GM19240 (cell line): ENCODE measurements around the gene OR52W1.

ENCODE experiments used
- DNase-seq: peaks from one replicate; pipeline ENCODE4 v3.0.0; 2011; ENCODE audit warnings: low spot score; ENCODE audit not compliant: insufficient read length

Gene OR52W1, protein sequence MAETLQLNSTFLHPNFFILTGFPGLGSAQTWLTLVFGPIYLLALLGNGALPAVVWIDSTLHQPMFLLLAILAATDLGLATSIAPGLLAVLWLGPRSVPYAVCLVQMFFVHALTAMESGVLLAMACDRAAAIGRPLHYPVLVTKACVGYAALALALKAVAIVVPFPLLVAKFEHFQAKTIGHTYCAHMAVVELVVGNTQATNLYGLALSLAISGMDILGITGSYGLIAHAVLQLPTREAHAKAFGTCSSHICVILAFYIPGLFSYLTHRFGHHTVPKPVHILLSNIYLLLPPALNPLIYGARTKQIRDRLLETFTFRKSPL

DNA sequence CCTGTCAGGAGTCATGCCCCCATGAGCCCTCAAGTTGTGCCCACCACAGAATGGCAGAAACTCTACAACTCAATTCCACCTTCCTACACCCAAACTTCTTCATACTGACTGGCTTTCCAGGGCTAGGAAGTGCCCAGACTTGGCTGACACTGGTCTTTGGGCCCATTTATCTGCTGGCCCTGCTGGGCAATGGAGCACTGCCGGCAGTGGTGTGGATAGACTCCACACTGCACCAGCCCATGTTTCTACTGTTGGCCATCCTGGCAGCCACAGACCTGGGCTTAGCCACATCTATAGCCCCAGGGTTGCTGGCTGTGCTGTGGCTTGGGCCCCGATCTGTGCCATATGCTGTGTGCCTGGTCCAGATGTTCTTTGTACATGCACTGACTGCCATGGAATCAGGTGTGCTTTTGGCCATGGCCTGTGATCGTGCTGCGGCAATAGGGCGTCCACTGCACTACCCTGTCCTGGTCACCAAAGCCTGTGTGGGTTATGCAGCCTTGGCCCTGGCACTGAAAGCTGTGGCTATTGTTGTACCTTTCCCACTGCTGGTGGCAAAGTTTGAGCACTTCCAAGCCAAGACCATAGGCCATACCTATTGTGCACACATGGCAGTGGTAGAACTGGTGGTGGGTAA lies at the start of gene OR52W1:
TSS of gene OR52W1 (plus strand) at position 51 of the 637 bp plus-strand sequence. CDS start at position 51, 0 bp downstream.
- DNase-seq, result no peak

DNA sequence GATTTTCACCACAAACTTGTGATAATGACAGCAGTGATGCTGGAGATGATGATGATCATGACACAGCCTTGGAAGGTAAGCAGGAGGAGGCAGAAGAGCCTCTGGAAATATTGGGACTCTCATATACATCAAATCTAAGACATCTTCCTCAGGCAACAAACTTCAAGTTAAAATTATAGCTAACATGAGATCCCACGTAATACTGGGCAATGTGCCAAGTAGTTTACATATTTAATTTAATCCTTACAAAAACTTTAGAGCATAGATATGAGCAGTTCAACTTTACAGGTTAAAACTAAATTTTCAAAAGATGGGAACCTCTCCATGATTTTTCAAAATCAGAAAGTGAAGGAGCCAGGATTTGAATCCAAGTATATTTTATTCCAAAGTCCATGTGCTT lies 47.9 kb upstream of the OR52W1 start:
- no peak for DNase-seq

DNA sequence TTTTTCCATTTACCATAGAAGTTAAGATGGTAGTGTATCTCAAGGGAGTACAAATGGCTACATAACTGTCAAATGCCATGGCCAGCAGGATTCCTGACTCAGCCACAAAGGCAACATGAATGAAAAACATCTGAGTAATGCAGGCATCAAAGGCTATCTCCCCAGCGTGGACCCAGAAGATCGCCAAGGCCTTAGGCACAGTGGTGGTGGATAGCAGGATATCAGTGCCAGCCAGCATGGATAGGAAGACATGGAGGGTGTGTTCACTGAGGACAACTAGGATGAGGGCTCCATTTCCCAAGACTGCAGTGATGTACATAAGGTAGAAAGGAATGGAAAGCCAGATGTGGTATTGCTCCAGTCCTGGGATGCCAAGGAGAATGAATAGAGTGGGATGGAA lies 46.9 kb upstream of the OR52W1 start:
- no peak for DNase-seq

DNA sequence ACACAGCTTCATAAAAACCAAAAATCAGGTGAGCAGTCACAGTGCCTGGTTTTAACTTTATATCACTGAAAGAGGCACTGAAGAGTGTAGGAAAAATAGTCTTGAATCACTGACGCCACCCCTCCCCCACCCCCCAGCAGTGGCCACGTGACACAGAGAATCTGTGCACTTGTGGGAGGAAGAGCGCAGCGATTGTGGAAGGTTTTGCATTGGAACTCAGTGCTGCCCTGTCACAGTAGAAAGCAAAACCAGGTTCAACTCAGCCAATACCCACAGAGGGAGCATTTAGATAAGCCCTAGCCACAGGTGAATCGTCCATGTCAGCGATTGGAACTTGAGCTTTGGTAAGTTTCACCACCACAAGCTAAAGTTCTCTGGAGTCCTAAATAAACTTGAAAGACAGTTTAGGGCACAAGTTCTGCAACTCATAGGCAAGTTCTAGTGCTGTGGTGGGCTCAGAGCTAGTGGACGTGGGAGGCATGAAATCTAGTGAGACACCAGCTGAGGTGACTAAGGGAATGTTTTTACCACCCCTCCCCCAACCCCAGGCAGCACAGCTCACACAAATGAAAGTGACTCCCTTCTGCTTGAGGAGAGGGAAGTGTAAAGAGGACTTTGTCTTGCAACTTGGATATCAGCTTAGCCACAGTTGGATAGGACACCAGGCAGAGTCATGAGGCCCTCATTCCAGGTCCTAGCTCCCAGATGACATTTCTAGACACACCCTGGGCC lies 42.2 kb upstream of the OR52W1 start:
- DNase-seq, result no peak

DNA sequence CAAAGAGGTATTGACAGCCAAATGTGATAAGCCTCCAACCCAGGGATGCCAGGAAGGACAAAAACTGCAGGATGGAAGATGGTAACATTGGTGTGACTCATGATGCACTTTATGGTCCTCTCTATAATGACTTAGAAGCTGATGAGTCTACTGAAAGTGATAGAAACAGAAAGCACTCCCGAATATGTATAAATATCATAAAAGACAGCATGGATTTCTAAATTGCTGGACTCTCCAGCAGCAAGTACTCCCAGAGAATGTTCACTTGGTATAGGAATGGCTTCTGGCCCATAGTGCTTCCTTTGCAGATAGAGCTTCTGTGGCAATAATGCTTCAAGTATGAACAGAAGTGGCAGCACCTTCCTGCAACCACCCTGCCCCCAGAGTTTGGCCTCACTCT lies 28.8 kb upstream of the OR52W1 start, which contains the start of gene OR52B2:
TSS of gene OR52B2 (minus strand) at position 101 of the 400 bp plus-strand sequence. CDS start at position 101, 0 bp downstream.
- DNase-seq, result no peak

DNA sequence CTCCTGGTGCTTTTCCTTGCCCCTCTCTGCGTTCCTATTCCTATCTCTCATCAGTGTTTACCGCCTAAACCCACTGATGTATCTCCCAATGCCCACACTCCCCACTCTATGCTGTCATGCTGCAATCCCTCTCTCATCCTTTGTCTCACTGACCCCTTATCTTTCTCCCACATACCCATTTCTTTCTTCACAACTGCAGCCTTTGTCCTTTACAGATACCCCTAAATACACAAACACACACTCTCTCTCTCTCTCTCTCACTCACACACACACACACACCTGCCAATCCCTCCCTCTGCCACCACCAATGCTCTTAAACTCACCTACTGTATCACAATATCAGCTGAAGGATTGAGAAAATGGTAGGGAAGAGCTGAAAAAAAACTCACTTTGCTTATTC lies 23.6 kb upstream of the OR52W1 start:
- no peak for DNase-seq

DNA sequence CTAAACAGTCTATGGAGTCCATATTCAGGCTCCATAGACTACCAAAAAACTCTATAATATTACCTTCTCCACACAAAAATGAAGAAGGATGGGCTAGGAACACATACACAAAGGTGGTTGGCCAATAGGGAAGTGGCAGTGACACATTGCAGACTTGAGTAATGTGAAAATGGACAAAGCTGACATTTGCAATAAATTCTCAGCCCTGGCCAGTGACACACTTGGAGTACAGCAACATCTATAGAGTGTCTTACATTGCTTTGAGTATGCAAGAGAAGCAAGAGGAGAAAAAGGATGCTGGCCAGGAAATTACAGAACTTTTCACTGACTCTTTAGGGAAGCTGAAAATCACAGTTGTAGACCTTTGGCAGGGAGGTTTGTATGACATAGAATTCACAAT lies 7.3 kb upstream of the OR52W1 start:
- DNase-seq, result no peak

DNA sequence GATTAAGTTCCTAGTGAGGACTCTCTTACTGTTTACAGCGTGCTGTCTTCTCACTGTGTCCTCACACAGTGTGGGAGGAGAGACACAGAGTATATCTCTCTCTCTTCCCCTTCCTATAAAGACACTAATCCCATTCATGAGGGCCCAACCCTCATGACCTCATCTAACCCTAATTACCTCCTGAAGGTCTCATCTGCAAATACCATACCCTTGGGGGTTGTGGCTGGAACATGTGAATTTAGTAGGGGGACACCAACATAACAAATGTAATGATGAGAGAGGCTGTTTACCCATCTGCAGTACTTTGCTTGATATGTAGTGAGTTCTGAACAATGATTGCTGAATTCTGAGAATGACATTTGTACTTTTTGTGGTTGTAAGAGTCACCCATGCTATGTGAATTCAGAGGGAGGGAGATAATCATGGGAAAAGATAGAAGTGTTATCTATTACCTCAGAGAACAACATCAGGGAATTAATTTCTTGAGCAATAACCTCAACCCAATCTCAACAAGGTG lies 4.9 kb upstream of the OR52W1 start:
- no peak for DNase-seq

DNA sequence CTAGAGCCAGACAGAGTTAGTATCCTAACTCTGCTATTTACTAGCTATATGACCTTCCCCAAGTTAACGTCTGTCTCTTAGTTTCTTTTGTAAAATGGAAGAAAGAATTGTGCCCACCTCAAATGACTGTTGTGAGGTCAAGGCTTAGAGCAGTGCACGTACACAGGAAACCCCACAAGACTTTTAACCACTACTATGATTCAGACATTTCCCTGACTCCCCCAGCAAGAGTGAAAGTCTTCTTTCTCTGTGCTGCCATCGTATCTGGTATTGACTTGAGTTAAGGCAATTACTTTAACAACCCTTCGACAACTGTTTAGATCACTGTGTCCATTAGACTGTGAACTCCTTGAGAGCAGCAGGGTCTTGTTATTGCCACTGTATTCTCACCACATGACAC lies 2.6 kb upstream of the OR52W1 start:
- DNase-seq, result no peak

DNA sequence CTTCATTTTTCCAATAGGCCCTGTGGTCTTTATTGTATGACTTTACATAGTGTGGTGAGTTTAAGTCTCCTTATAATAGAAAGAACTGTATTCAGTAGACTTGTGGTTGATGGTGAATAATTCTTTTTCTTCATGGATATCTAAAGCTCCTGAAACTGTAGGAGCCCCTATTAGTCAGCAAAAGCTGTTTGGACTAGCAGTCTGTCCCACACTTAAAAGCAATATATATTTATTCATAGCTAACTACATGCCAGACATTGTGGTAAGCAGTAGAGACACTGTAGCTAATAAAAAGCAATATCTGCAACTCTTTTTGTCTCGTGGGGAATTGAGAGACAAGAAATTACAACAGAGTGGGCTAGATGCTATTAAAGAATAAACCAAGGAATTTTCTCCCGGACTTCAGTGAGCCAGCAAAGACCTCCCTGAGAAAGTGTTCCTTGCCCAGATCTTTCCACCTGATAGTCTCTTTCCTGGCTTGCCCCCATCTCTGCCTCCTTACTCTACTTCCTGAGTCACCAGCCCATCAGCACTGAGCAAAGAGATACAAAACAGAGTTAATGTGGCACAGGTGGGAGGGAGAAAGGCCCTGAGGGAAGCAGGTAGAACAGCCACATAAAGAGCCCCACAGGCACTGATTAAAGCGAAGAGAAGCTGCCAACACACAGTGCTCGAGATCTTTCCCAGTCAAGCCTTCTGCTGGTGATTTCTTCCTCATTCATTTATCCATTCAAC lies 1.4 kb upstream of the OR52W1 start:
- no peak for DNase-seq

DNA sequence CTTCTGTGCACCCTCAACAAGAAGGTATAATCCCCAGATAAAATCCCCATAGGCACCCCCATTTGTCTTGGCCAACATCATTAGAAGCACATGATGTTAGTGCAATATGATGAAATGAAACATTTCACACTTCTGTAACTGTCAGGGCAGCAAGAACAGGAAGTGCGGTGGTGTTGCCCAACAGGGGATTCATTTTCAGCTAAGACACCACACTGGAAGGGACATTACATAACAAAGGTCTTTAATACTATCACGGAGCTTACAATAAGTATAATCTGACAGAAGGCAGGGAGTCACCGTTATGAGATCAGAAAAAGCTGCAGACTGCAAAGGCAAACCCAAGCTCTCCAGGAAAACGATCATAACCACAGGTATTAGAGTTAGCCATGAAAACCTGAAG lies 2.0 kb downstream of the OR52W1 start:
- no peak for DNase-seq

DNA sequence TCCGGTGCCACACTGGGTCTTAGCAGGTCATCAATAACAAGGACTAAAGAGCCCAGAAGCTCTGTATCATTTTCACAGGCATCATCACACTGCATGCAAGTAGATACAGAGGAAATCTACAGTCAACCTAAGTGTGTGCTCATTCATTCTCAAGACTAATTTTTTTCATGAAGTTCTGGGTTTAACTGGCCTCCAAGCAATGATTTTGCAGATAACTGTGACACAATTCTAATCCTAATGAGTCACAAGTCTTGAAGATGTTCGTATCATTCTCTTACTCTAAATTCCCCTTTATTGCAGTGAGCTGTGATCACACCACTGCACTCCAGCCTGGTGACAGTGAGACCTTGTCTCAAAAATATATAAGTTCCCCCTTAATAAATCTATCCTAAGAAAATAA lies 2.5 kb downstream of the OR52W1 start:
- no peak for DNase-seq

DNA sequence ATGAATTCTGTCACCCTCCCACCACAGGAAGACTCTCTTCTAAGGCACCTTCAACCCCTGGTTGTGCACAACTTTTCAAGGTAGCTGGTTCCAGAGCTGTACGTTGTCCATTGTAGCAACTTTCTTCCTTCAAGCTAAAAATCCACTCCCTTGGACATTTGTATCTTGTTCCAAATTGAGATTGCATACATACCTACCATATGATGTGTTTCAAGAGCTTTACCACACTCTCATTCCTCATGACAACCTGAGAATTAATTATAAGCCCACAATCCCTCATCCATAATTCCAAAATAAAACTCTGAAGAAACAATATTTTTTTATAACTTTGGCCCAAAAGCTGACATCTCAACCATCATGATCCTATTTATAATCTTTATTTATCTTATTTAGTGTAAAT lies 3.0 kb downstream of the OR52W1 start:
- no peak for DNase-seq

DNA sequence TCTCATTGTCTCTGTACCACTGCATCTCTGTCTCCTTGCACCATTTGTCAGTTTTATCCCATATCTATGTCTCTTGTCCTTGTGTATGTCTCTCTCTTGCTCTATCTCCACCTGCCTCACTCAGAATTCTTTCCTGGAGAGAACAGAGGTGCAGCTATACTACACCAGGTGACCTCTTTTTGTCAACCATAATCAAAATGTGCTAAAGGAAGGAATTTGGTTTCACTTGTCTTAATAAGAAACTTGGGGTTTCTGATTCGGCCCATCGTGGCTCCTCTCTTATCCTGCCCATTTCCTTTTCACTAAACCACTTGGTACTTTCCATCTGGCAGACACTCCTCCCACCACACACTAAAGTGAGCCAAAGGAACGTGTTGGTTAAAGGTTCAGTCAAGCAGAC lies 4.3 kb downstream of the OR52W1 start:
- DNase-seq, result no peak

DNA sequence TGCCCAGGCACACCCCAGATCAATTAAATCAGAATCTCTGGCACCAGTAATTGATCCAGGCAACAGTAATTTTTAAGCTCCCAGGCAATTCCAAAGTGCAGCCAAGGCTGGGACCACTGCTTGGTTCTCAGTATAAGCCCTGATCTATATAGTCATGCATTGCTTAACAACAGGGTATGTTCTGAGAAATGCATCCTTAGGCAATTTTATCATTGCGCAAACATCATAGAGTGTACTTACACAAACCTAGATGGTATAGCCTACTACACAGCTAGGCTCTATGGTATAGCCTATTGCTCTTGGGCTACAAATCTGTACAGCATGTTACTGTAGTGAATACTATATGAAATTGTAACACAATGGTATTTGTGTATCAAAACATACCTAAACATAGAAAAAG lies 5.7 kb downstream of the OR52W1 start:
- no peak for DNase-seq

DNA sequence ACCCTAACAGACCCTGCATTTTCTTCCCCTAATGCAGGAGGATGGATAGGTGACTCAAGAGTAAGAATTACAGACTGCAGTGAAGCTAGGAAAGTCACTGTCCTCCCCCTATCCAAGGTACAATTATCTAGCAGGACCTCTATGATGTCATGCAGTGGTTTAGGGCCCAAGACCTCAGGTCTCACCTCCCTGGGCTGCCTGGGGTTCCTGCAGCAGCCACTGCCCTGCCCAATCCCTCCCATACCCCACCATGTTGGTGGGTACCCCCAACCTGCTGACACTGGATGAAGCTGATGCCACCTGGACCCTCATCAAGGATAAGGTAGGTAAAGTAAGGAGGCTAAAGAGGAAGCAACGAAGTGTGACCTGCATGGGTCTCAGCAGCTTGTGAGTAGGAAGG lies 6.3 kb downstream of the OR52W1 start, which contains the start of gene C11orf42:
TSS of gene C11orf42 (plus strand) at position 192 of the 400 bp plus-strand sequence. CDS start at position 251, 59 bp downstream.
- no peak for DNase-seq

DNA sequence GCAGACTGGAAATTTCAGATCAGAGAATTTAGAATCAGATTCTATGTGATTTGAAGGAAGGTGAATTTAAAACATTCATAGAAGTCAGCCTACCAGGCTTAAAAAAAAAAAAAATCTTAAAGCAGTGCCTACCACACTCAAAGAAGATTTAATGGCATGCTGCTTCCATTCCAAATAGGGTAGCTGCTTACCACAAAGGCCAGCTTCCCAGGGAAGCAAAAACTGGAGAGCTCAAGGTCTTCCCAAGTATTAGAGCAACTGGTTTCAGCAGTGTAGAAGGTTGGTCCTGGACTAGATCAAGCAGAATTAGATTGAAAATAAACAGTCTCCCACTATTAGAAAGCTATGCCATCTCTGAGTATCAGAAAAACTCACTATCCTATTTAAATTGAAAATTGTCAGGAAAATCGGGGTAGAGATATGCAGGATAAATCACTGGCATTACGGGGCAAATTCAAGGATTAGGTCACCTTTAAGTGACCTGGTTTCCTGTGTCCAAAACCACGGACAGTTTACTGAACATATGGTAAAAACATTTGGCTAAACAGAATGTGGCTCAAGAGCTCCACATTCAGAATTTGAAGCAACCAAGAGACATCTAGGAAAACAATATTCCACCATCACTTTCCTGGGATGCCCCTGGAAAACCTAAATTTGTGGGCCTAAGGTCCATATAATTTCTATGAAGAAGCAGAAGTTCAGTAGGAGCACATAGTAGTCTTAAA lies 7.6 kb downstream of the OR52W1 start:
- DNase-seq, result no peak

DNA sequence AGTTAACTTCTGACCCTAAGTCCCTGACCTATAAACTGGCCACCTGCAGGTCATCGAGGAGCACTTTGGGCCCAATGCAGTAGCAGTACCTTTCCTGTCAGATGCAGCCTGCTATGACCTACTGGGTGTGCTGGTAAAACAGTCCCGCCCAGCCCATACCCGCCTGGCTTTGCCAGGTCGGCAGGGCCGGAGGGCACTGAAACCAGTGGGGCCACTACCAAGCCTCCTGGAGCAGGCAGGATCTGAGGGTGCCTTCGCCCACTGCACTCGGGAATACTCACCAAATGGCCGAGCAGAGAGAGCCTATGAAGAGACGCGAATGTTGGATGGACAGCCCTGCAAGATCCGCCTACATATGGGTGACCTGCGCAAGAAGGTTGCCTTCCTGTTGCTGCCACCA lies 10.8 kb downstream of the OR52W1 start:
- DNase-seq, result no peak

DNA sequence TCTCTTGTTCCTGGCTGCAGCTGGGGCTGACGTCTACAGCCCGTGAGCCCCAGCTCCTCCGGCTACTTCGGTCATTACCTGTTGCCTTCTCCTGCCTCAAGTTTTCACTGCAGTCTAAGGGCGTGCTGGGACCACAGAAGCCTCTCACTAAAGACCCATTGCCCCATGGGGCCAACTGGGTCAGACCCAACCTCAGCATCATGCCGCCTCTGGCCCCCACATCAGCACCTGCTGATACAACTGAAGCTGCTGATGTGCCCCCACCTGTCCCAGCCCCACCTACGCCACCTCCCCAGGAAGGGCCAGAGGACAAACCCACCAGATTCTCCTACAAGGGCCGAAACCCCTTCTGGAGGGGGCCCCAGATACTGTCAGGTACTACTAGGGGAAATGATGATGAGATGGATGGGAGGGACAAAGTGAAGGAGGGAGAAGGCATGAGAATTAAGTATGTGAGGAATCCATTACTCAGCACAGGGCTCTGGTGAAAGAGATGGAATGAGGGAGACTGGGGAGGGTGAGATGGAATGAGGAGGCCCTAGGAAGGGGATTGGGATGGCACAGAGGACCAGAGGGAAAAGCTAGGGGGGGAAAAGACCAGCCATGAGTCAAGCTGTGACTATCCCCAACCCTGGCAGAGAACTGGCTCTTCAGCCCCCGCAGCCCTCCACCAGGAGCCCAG lies 11.4 kb downstream of the OR52W1 start:
- no peak for DNase-seq

DNA sequence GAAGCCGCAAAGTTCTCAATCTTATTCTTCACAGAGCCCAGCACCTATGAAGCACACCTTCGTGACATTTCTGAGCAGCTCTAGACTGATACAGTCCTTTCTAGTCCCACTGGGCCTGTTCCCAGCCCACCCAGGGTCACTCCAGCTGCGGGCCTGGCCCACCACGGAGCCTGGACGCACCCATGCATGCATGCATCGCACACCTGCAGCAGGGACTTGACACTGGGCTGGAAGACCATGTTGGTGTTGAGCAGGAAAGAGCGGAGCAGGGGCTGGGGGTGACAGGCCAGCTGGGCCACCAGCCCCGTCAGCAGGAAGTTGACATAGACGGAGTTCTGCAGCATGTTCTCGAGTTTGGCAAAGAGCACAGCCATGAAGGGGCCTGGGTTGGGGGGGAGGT lies 15.5 kb downstream of the OR52W1 start:
- no peak for DNase-seq
